GM18502 (cell line): ENCODE results near the gene CASR.

Source experiments
- ATAC-seq: cut with Tn5 transposase; IDR thresholded peaks from one replicate; pipeline ENCODE4 v1.9.1; 2021; ENCODE audit warnings: mild to moderate bottlenecking; ENCODE audit not compliant: unreplicated experiment, poor library complexity

The CASR gene

GRCh38 chr3:122255757-122256439 lies 72.4 kb downstream of the CASR start:
- ATAC-seq = peak; percentile 74

GRCh38 chr3:122257644-122258364 lies 74.3 kb downstream of the CASR start:
- no peak for ATAC-seq

GRCh38 chr3:122258757-122259371 lies 75.4 kb downstream of the CASR start:
- ATAC-seq = peak; percentile 87

GRCh38 chr3:122260206-122260605 lies 76.7 kb downstream of the CASR start:
- no peak for ATAC-seq

- no peak for ATAC-seq
These were observed 79.6 kb downstream of the CASR start for GRCh38 chr3:122263058-122263457.

GRCh38 chr3:122263974-122264588 lies 80.6 kb downstream of the CASR start:
- no peak for ATAC-seq

GRCh38 chr3:122265957-122266356 lies 82.5 kb downstream of the CASR start:
- no peak for ATAC-seq

- ATAC-seq = no peak
These were observed 85.0 kb downstream of the CASR start for GRCh38 chr3:122268257-122269024.

- no peak for ATAC-seq
These were observed 85.6 kb downstream of the CASR start for GRCh38 chr3:122269045-122269444.

- no peak for ATAC-seq
These were observed 87.9 kb downstream of the CASR start for GRCh38 chr3:122271246-122271898.

GRCh38 chr3:122272879-122273278 lies 89.4 kb downstream of the CASR start:
- ATAC-seq = no peak

GRCh38 chr3:122273498-122273897 lies 90.0 kb downstream of the CASR start:
- no peak for ATAC-seq

- no peak for ATAC-seq
These were observed 98.4 kb downstream of the CASR start for GRCh38 chr3:122281891-122282290.

GRCh38 chr3:122283796-122284445 lies 100.5 kb downstream of the CASR start:
- no peak for ATAC-seq

- no peak for ATAC-seq
These were observed 101.0 kb downstream of the CASR start for GRCh38 chr3:122284486-122284885.

- no peak for ATAC-seq
These were observed 110.9 kb downstream of the CASR start for GRCh38 chr3:122294359-122294758.

GRCh38 chr3:122295266-122296062 lies 112.0 kb downstream of the CASR start:
- no peak for ATAC-seq

- peak; percentile 71 for ATAC-seq
These were observed 114.8 kb downstream of the CASR start for GRCh38 chr3:122298239-122298638.

- ATAC-seq = no peak
These were observed 115.7 kb downstream of the CASR start for GRCh38 chr3:122299215-122299614.
